H9 (cell line): ENCODE results near the gene STIL. TPM values are rescaled to one million over a fixed set of nuclear protein-coding genes. Genes with fewer than 3 reads are reported as not detected.

Experiments
- DNase-seq: peaks from one replicate; pipeline ENCODE4 v3.0.0-alpha.2; 2017
- H2AFZ ChIP-seq: one replicate; pipeline ENCODE4 v1.6.1; 2013; ENCODE audit warnings: mild to moderate bottlenecking, low read length, control low read depth, moderate library complexity
- H2AK5ac ChIP-seq: 2 replicates; pipeline ENCODE4 v1.6.1; 2013; ENCODE audit warnings: low read length, control low read depth, mixed read lengths; ENCODE audit not compliant: insufficient read length
- H2BK120ac ChIP-seq: one replicate; pipeline ENCODE4 v1.6.1; 2013; ENCODE audit warnings: low read depth, mild to moderate bottlenecking, low read length, control low read depth, inconsistent platforms; ENCODE audit not compliant: poor library complexity, severe bottlenecking
- H2BK12ac ChIP-seq: 2 replicates; pipeline ENCODE4 v1.6.1; 2013; ENCODE audit warnings: low read length, control low read depth, mixed read lengths, low read depth; ENCODE audit not compliant: insufficient read length
- H2BK15ac ChIP-seq: 2 replicates; pipeline ENCODE4 v1.6.1; 2013; ENCODE audit warnings: low read depth, low read length, control low read depth
- H2BK20ac ChIP-seq: one replicate; pipeline ENCODE4 v1.6.1; 2013; ENCODE audit warnings: low read depth, mild to moderate bottlenecking, low read length, control low read depth, inconsistent platforms; ENCODE audit not compliant: poor library complexity, severe bottlenecking
- H2BK5ac ChIP-seq: 2 replicates; pipeline ENCODE4 v1.6.1; 2013; ENCODE audit warnings: low read length, control low read depth, mixed read lengths; ENCODE audit not compliant: insufficient read length
- H3K14ac ChIP-seq: 2 replicates; pipeline ENCODE4 v1.6.1; 2013; ENCODE audit warnings: low read length, control low read depth; ENCODE audit not compliant: insufficient read depth
- H3K18ac ChIP-seq: 2 replicates; pipeline ENCODE4 v1.6.1; 2013; ENCODE audit warnings: low read depth, mild to moderate bottlenecking, mixed read lengths, low read length, control low read depth; ENCODE audit not compliant: insufficient read length
- H3K23ac ChIP-seq: 2 replicates; pipeline ENCODE4 v1.6.1; 2013; ENCODE audit warnings: low read length, control low read depth, mixed read lengths, low read depth; ENCODE audit not compliant: insufficient read length
- H3K23me2 ChIP-seq: 2 replicates; pipeline ENCODE4 v1.6.1; 2013; ENCODE audit warnings: low read depth, mild to moderate bottlenecking, mixed read lengths, low read length, control low read depth; ENCODE audit not compliant: insufficient read length, poor library complexity, severe bottlenecking
- H3K27ac ChIP-seq: 2 replicates; pipeline ENCODE4 v1.5.1; 2013; ENCODE audit warnings: low read length, control low read depth, mixed read lengths, low read depth; ENCODE audit not compliant: insufficient read length
- H3K27me3 ChIP-seq: 2 replicates; pipeline ENCODE4 v1.6.1; 2013; ENCODE audit warnings: low read length, control low read depth, inconsistent platforms; ENCODE audit not compliant: insufficient read depth
- H3K4ac ChIP-seq: 2 replicates; pipeline ENCODE4 v1.6.1; 2013; ENCODE audit warnings: low read depth, mild to moderate bottlenecking, control low read depth, inconsistent platforms, low read length, moderate library complexity
- H3K4me1 ChIP-seq: 2 replicates; pipeline ENCODE4 v1.6.1; 2013; ENCODE audit warnings: low read length, control low read depth, inconsistent platforms; ENCODE audit not compliant: insufficient read depth
- H3K4me2 ChIP-seq: 2 replicates; pipeline ENCODE4 v1.6.1; 2013; ENCODE audit warnings: low read length, control low read depth, mixed read lengths; ENCODE audit not compliant: insufficient read length, insufficient read depth
- H3K56ac ChIP-seq: 2 replicates; pipeline ENCODE4 v1.6.1; 2013; ENCODE audit warnings: low read depth, mild to moderate bottlenecking, mixed read lengths, low read length, control low read depth; ENCODE audit not compliant: insufficient read length
- H3K79me1 ChIP-seq: 2 replicates; pipeline ENCODE4 v1.6.1; 2013; ENCODE audit warnings: low read depth, mild to moderate bottlenecking, moderate library complexity, low read length, control low read depth, inconsistent platforms; ENCODE audit not compliant: insufficient read depth, poor library complexity, severe bottlenecking
- H3K79me2 ChIP-seq: 2 replicates; pipeline ENCODE4 v1.6.1; 2013; ENCODE audit warnings: low read length, control low read depth, inconsistent platforms; ENCODE audit not compliant: insufficient read depth
- H3K9ac ChIP-seq: 2 replicates; pipeline ENCODE4 v1.6.1; 2013; ENCODE audit warnings: low read length, control low read depth, mixed read lengths; ENCODE audit not compliant: insufficient read length; ENCODE audit errors: extremely low read depth
- H3K9me3 ChIP-seq: one replicate; pipeline ENCODE4 v1.6.1; 2013; ENCODE audit warnings: low read depth, low read length, inconsistent platforms; ENCODE audit not compliant: control insufficient read depth
- H3T11ph ChIP-seq: one replicate; pipeline ENCODE4 v1.6.1; 2013; ENCODE audit warnings: mild to moderate bottlenecking, low read length, control low read depth, inconsistent platforms
- H4K20me1 ChIP-seq: one replicate; pipeline ENCODE4 v1.6.1; 2013; ENCODE audit not compliant: control insufficient read depth, insufficient read length, insufficient read depth
- H4K5ac ChIP-seq: 2 replicates; pipeline ENCODE4 v1.6.1; 2013; ENCODE audit warnings: low read depth, mild to moderate bottlenecking, mixed read lengths, low read length, control low read depth; ENCODE audit not compliant: insufficient read length
- H4K8ac ChIP-seq: replicated peaks from 2 replicates; pipeline ENCODE4 v1.6.1; 2013; ENCODE audit warnings: low read length, control low read depth, mixed read lengths, low read depth; ENCODE audit not compliant: insufficient read length
- H4K91ac ChIP-seq: 2 replicates; pipeline ENCODE4 v1.6.1; 2013; ENCODE audit warnings: low read depth, mild to moderate bottlenecking, moderate library complexity, mixed read lengths, low read length, control low read depth; ENCODE audit not compliant: insufficient read length
- H3K27ac Mint-ChIP-seq, 3 experiments: 2 replicates in 2 of 3; 3 replicates in 1 of 3; pipeline ENCODE4 v1.8.0; 2020 to 2021; ENCODE audit warnings: mixed read lengths in 3 of 3, mild to moderate bottlenecking in 1 of 3, moderate library complexity in 1 of 3
- H3K27me3 Mint-ChIP-seq: 2 replicates; pipeline ENCODE4 v1.8.0; 2021; ENCODE audit warnings: low read depth, mild to moderate bottlenecking, moderate library complexity, mixed read lengths
- H3K36me3 Mint-ChIP-seq, 3 experiments: 2 replicates in 2 of 3; 3 replicates in 1 of 3; pipeline ENCODE4 v1.8.0; 2020 to 2021; ENCODE audit warnings: low read depth in 3 of 3, mixed read lengths in 3 of 3; ENCODE audit not compliant: insufficient read depth in 1 of 3
- H3K4me1 Mint-ChIP-seq, 2 experiments: 2 replicates each; pipeline ENCODE4 v1.8.0; 2020; ENCODE audit warnings: mixed read lengths in 2 of 2
- H3K4me3 Mint-ChIP-seq, 2 experiments: 2 replicates in 1 of 2; 3 replicates in 1 of 2; pipeline ENCODE4 v1.8.0; 2020 to 2021; ENCODE audit warnings: mild to moderate bottlenecking in 2 of 2, mixed read lengths in 2 of 2, moderate library complexity in 1 of 2
- H3K9me3 Mint-ChIP-seq, 2 experiments: 2 replicates in 1 of 2; 3 replicates in 1 of 2; pipeline ENCODE4 v1.8.0; 2020; ENCODE audit warnings: mild to moderate bottlenecking in 2 of 2, mixed read lengths in 2 of 2, moderate library complexity in 1 of 2
- WGBS: extraction: QIAGEN DNeasy Blood & Tissue Kit; methylation state at CpG from one replicate; pipeline ENCODE4 v1.1.7; 2013; ENCODE audit warnings: missing lambda C conversion rate, low lambda C conversion rate, mixed read lengths; ENCODE audit not compliant: insufficient read length; ENCODE audit errors: extremely low coverage; 5-methylcytosine and 5-hydroxymethylcytosine counted together
- total RNA-seq: library from RNA; stranded (reverse); gene quantifications from 2 replicates; pipeline ENCODE4 v1.2.1, GENCODE V29; 2021
- TF ChIP-seq, protein P1 (sequence below): fragments of 200-600 bp; sonication (generic); conservative IDR thresholded peaks from 3 replicates; pipeline ENCODE4 v1.8.0; 2021; ENCODE audit warnings: antibody characterized with exemption, mild to moderate bottlenecking

STIL gene
- total RNA-seq, 1 experiment from 2014 or later = 26.6 TPM

DNA sequence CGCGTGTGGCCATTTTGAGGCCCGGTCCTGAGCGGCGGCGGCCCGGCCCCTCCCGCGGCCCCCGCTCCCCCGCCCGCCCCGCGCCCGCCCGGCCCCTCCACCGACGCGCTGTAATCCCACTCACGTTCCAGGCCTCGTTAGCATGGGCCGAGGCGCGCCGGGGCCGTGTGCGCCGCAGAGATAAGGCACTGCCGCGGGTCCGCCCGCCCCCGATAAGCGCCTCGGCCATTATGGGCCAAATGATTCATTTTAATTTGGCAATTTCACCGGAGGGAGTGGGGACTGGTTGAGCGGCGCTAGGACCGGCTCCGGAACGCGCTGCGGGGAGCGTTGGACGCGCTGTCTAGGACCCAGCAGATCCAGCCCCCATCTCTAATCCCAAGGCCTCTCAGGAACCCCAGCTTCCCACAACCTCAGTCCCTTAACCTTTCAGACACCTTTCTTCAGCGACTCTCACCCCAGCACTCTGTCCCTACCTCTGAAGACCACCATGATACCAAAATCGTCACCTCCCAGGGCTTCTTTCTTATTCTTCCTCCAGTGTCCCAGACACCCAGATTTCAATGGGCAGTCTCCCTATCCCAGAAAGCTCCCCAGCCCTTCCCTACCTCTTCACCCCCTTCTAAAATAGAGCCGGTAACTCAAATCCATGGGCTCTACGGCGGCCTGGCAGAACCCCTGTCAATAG lies 81.6 kb downstream of the STIL start, which contains the start of gene TAL1:
Gene TAL1, minus strand, starts transcription at position 39 of the 688 bp plus-strand sequence. CDS start 6,337 bp downstream, outside the sequence.
- H2AFZ ChIP-seq = no peak within 1 kb of the TSS
- H3K4me2 ChIP-seq = peak within 1 kb of the TSS; percentile 38
- peaks cover 100% of the 10 kb centered on the region for H3K27me3 Mint-ChIP-seq
- H4K20me1 ChIP-seq = peaks cover 2% of the 10 kb centered on the region
- TF ChIP-seq, protein P1, sequence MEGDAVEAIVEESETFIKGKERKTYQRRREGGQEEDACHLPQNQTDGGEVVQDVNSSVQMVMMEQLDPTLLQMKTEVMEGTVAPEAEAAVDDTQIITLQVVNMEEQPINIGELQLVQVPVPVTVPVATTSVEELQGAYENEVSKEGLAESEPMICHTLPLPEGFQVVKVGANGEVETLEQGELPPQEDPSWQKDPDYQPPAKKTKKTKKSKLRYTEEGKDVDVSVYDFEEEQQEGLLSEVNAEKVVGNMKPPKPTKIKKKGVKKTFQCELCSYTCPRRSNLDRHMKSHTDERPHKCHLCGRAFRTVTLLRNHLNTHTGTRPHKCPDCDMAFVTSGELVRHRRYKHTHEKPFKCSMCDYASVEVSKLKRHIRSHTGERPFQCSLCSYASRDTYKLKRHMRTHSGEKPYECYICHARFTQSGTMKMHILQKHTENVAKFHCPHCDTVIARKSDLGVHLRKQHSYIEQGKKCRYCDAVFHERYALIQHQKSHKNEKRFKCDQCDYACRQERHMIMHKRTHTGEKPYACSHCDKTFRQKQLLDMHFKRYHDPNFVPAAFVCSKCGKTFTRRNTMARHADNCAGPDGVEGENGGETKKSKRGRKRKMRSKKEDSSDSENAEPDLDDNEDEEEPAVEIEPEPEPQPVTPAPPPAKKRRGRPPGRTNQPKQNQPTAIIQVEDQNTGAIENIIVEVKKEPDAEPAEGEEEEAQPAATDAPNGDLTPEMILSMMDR = no peak
- no peak within 1 kb of the TSS for H2BK12ac ChIP-seq
- H3K79me1 ChIP-seq = no peaks in the 10 kb centered on the region
- H2AK5ac ChIP-seq = no peak within 1 kb of the TSS
- peaks cover 30 to 51% of the 10 kb centered on the region in 2 experiments for H3K4me1 Mint-ChIP-seq
- H3K18ac ChIP-seq = no peak within 1 kb of the TSS
- peaks cover 18% of the 10 kb centered on the region for H3K23me2 ChIP-seq
- no peak within 1 kb of the TSS for H2BK15ac ChIP-seq
- WGBS = no CpG with 5 or more reads among the region's 51 CpGs
- H3K9me3 Mint-ChIP-seq = peaks cover 0 to 4% of the 10 kb centered on the region in 2 experiments; a peak in 2 of 5 replicates
- no peak within 1 kb of the TSS for H4K91ac ChIP-seq
- H3K4me1 ChIP-seq = no peaks in the 10 kb centered on the region; the same call in 1 of the 2 replicates
- H3K4me3 Mint-ChIP-seq = peak within 1 kb of the TSS; percentile 49 to 79
- no peak within 1 kb of the TSS for H2BK120ac ChIP-seq
- no peak within 1 kb of the TSS for H4K5ac ChIP-seq
- no peak within 1 kb of the TSS for H3K27ac ChIP-seq
- no peak within 1 kb of the TSS for H3K9ac ChIP-seq
- H2BK5ac ChIP-seq = no peak within 1 kb of the TSS
- no peak within 1 kb of the TSS for H2BK20ac ChIP-seq
- no peak within 1 kb of the TSS for H3K4ac ChIP-seq
- H4K8ac ChIP-seq = no peak within 1 kb of the TSS
- H3K14ac ChIP-seq = no peak within 1 kb of the TSS
- H3T11ph ChIP-seq = no peak within 1 kb of the TSS
- peaks cover 0 to 3% (median 0%) of the 10 kb centered on the region in 3 experiments; a peak in 2 of 7 replicates for H3K36me3 Mint-ChIP-seq
- DNase-seq = no peak
- no peak within 1 kb of the TSS for H3K23ac ChIP-seq
- peaks cover 85% of the 10 kb centered on the region for H3K27me3 ChIP-seq
- no peak within 1 kb of the TSS for H3K27ac Mint-ChIP-seq
- H3K56ac ChIP-seq = no peak within 1 kb of the TSS
- no peaks in the 10 kb centered on the region for H3K79me2 ChIP-seq
- no peaks in the 10 kb centered on the region for H3K9me3 ChIP-seq
